GM18951 (cell line): Measurements from ENCODE around the gene PEMT.

Experiments used
- POLR2A ChIP-seq: IDR thresholded peaks from 4 replicates; pipeline ENCODE4 v1.6.1; 2011; ENCODE audit warnings: mild to moderate bottlenecking; ENCODE audit not compliant: insufficient read length, insufficient read depth; ENCODE audit errors: extremely low read depth
- in situ Hi-C: fragments of 300-500 bp; cut with MboI; formaldehyde crosslinking; loops from one replicate; pipeline ENCODE4 v1.12.0; 2022; ENCODE audit warnings: low sequenced_read_pairs, mixed read lengths, inconsistent platforms; ENCODE audit not compliant: unreplicated experiment

Gene PEMT

GRCh38 chr17:17505151-17505550 is 86.4 kb downstream of the PEMT start:
- no peak for TF ChIP-seq POLR2A
- in situ Hi-C loops = no loop called here

GRCh38 chr17:17504341-17505140 is 87.0 kb downstream of the PEMT start:
- in situ Hi-C loops = no loop called here
- TF ChIP-seq POLR2A = no peak

- TF ChIP-seq POLR2A = no peak
- in situ Hi-C loops = no loop called here
Observed at GRCh38 chr17:17503566-17504130, 87.9 kb downstream of the PEMT start.

GRCh38 chr17:17502741-17503565 is 88.6 kb downstream of the PEMT start:
- no peak for TF ChIP-seq POLR2A
- in situ Hi-C loops = no loop called here

GRCh38 chr17:17500999-17501605 is 90.4 kb downstream of the PEMT start:
- TF ChIP-seq POLR2A = no peak
- in situ Hi-C loops = no loop called here

- no peak for TF ChIP-seq POLR2A
- in situ Hi-C loops = loop anchor here (5.0 kb wide), 1 partner anchor 143 kb away; no protein-coding TSS in a partner anchor
Observed at GRCh38 chr17:17499402-17500145, 91.9 kb downstream of the PEMT start.

GRCh38 chr17:17498606-17499301 is 92.8 kb downstream of the PEMT start:
- in situ Hi-C loops = loop anchor here (5.0 kb wide), 1 partner anchor 144 kb away; no protein-coding TSS in a partner anchor

GRCh38 chr17:17497845-17498520 is 93.5 kb downstream of the PEMT start:
- TF ChIP-seq POLR2A = no peak
- in situ Hi-C loops = loop anchor here (5.0 kb wide), 1 partner anchor 144 kb away; no protein-coding TSS in a partner anchor

More at GRCh38 chr17:17498606-17499301, 92.8 kb downstream of the PEMT start:
- TF ChIP-seq POLR2A = no peak

- in situ Hi-C loops = loop anchor here (5.0 kb wide), 1 partner anchor 145 kb away; no protein-coding TSS in a partner anchor
- TF ChIP-seq POLR2A = no peak
Observed at GRCh38 chr17:17497065-17497844, 94.3 kb downstream of the PEMT start.

- no peak for TF ChIP-seq POLR2A
- in situ Hi-C loops = loop anchor here (5.0 kb wide), 1 partner anchor 146 kb away; no protein-coding TSS in a partner anchor
Observed at GRCh38 chr17:17496189-17497064, 95.1 kb downstream of the PEMT start, which contains the start of gene RASD1. RASD1 (minus strand) TSS chr17:17496395; CDS start chr17:17496181, 214 bp downstream.
